DND-41 (cell line): ENCODE measurements around the gene MACROD1.

Experiments
- CTCF ChIP-seq: IDR thresholded peaks from 2 replicates; pipeline ENCODE4 v1.5.1; 2012; ENCODE audit warnings: borderline replicate concordance, low read length, moderate library complexity, mild to moderate bottlenecking; ENCODE audit not compliant: poor library complexity, severe bottlenecking; ENCODE audit errors: extremely low read depth
- EZH2 ChIP-seq: IDR thresholded peaks from 3 replicates; pipeline ENCODE4 v1.6.1; 2012; ENCODE audit warnings: borderline replicate concordance, low read depth, mild to moderate bottlenecking, moderate library complexity, low read length, inconsistent platforms; ENCODE audit not compliant: severe bottlenecking

GRCh38 chr11:63961608-63962412 lies 204.1 kb downstream of the MACROD1 start:
- TF ChIP-seq CTCF (no peak), EZH2 (no peak)
